NCI-H510A (cell line): ENCODE data around the gene NBPF14.
"Not testable (repeated sequence)": the region's sequence is repeated elsewhere in the genome, so short reads cannot be mapped to it uniquely, and the experiment has no call there.

ENCODE experiments used
- DNase-seq: peaks from one replicate; lab custom pipeline; 2025; lab: John Stamatoyannopoulos, UW

NBPF14 gene, protein sequence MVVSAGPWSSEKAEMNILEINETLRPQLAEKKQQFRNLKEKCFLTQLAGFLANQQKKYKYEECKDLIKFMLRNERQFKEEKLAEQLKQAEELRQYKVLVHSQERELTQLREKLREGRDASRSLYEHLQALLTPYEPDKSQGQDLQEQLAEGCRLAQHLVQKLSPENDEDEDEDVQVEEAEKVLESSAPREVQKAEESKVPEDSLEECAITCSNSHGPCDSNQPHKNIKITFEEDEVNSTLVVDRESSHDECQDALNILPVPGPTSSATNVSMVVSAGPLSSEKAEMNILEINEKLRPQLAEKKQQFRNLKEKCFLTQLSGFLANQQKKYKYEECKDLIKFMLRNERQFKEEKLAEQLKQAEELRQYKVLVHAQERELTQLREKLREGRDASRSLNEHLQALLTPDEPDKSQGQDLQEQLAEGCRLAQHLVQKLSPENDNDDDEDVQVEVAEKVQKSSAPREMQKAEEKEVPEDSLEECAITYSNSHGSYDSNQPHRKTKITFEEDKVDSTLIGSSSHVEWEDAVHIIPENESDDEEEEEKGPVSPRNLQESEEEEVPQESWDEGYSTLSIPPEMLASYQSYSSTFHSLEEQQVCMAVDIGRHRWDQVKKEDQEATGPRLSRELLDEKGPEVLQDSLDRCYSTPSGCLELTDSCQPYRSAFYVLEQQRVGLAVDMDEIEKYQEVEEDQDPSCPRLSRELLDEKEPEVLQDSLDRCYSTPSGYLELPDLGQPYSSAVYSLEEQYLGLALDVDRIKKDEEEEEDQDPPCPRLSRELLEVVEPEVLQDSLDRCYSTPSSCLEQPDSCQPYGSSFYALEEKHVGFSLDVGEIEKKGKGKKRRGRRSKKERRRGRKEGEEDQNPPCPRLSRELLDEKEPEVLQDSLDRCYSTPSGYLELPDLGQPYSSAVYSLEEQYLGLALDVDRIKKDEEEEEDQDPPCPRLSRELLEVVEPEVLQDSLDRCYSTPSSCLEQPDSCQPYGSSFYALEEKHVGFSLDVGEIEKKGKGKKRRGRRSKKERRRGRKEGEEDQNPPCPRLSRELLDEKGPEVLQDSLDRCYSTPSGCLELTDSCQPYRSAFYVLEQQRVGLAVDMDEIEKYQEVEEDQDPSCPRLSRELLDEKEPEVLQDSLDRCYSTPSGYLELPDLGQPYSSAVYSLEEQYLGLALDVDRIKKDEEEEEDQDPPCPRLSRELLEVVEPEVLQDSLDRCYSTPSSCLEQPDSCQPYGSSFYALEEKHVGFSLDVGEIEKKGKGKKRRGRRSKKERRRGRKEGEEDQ (N-terminal part only)

DNA sequence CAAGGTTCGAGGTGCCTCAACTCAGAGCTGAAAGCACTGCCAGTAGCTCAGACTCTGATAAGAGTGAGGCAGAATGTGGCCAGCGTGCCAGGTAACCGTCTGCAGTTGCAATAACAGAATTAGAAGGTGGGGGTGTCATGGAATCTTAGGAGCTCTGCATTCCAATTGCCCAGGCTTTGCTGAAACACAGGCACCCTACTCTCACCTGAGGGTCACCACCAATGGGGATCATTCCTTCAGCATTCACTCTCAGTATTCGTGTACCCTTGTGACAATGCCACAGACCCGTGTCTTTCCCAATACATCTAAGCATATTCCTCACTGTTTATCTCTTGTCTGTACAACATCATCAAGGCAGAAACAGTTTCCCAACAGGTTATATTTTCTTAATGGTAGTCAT, at the start of gene NBPF14:
Gene NBPF14, minus strand, starts transcription at position 101 of the 400 bp plus-strand sequence. CDS start 294 bp downstream, outside the sequence.
- DNase-seq: not testable (repeated sequence)

DNA sequence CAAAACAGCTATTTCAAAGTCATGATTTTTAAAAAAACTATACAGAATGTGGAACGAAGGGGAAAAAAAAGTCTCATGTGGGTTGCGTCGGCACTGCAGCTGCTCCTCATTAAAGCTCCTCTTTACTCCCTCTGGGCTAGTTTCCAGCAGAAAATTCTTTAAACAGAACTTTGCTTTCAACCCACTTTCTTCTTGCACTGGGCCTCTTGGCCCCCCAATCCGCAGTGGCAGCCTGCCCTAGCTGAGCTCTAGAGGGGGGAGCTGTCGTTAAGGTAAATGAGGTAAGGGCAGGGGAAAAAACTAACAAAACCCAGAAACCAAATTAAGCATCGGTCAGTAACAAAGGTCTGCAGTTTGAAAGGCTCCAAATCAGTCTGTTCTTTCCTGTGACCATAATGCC, 29.6 kb upstream of the NBPF14 start:
- not testable (repeated sequence) for DNase-seq

DNA sequence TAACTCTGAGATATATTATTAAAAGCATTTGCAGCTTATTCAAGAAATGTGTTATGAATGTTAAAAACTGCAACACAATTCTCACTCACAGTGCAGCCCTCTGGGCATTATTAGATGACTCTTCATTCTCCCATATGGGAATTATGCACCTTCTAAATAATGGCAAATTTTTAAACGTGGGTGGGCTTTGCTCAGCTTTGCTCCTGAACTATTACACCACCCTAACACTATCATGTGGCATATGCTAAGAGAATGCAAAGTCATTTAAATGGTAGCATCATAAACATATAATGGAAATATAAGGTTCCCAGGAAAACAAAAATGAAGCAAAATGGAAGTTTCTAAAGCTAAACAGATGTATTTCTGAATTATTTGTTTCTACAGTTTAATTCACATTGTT, 22.4 kb upstream of the NBPF14 start:
- DNase-seq: not testable (repeated sequence)

DNA sequence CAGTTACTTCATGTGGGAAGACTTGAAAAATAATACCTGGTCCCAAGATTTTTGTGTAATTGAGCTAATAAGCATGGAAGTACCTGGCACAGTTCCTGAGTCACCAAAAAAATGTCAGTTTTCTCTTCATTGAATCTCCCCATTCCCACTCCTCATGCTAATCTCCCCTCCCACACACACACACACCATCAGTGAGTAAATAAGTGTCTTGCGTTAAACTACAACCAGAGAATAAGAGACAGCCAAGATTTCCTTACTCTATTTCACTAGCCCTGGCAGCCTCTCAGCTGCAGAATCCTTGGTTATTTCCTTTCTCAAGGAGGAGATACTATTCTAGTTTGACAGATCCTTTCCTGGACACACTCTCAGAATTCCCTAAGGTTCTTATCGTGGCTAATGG, 9.5 kb upstream of the NBPF14 start:
- DNase-seq: not testable (repeated sequence)

DNA sequence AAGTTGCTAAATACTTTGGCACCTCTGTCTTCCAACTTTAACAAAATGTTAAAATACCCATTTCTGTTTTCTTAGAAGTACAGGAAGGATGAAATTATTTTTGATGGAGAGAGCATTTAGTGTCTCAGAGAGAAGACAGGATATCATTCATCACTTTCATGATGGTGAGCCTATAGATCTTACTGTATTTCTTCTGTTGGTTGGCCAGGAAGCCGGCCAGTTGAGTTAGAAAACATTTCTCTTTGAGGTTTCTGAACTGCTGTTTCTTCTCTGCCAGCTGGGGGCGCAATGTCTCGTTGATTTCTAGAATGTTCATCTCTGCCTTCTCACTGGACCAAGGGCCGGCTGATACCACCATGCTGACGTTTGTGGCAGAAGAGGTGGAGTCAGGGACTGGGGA, 451 bp downstream of the NBPF14 start:
- not testable (repeated sequence) for DNase-seq

DNA sequence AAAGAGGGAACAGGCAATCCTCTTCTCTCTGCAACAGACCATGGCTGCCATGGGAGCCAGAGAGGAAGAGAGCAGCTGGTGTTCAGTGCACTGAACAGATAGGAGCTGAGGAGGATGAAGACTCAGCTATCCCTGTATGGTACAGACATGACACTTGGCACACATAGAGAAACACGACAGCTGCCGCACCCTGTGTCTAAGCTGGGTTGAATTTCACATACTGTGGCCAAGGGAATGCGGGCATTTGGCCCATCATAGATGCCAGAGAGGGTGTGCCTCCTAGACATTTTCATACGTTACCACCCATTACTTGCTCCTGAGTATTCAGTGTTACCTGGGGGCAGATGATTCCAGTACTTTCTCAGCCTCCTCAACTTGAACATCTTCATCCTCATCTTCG, 4.7 kb downstream of the NBPF14 start:
- DNase-seq: not testable (repeated sequence)

DNA sequence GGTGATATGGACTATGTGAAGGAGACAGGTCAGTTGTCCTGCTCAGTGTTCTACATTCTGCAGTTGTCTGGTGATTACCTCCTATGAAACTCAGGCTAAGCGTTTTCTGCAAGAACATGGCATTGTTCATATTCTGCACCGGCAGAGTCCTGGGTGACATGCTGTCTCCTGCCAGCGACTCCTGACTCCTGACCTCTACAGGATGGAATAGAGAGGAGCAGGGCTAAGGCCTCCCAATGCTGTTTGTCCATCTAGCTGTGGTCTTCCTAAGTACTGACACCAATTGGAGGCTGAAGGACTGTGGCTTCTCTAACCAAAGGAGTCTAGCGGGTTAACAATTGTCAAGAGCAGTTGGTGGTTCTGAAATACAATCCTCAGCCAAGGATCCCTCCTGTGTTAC, 63.7 kb downstream of the NBPF14 start:
- not testable (repeated sequence) for DNase-seq

DNA sequence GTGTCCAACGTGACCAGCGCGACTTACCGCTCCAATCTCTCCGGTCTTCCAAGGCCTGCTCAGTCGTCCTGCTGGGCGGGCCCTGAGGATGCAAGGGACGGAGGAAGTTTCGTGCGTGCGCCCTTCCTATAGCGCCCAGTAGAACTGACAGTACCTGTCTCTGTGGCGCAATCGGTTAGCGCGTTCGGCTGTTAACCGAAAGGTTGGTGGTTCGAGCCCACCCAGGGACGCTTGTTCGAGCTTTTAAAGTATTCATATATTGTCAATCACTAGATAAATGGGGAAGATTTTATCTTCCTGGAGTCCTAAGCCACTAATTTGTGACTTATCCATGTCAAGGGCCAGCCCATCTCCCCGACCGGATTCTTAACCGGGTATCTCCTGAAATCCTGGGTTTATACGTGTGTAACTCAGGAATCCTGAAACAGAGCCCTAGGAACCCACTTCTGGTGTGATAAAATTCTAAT, 66.7 kb downstream of the NBPF14 start:
- not testable (repeated sequence) for DNase-seq

DNA sequence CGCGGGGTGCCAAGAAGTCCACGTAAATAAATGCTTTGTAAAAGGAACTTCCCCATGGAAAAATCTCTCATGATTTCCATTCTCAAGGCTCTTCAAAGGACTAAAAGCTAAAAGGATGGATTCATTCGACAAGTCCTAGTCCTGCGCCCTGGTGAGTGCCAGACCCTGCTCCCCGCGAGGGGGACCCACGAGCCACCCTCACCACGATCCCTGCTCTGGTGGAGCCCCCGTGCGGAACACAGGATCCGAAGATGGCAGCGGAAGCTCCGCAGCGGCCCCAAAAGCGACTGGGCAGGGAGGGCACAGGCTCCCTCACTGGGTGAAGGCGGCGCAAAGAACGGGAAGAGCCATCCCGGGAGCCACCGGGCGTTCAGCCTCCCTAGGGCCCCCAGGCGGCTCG, 67.2 kb downstream of the NBPF14 start:
- not testable (repeated sequence) for DNase-seq

DNA sequence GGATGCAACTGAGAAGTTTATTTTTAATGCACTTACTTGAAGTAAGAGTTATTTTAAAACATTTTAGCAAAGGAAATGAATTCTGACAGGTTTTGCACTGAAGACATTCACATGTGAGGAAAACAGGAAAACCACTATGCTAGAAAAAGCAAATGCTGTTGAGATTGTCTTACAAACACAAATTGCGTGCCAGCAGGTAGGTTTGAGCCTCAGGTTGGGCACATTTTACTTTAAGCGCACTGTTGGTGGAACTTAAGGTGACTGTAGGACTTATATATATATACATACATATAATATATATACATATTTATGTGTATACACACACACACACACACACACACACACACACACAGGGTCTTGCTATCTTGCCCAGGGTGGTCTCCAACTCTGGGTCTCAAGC, 69.2 kb downstream of the NBPF14 start:
- not testable (repeated sequence) for DNase-seq

DNA sequence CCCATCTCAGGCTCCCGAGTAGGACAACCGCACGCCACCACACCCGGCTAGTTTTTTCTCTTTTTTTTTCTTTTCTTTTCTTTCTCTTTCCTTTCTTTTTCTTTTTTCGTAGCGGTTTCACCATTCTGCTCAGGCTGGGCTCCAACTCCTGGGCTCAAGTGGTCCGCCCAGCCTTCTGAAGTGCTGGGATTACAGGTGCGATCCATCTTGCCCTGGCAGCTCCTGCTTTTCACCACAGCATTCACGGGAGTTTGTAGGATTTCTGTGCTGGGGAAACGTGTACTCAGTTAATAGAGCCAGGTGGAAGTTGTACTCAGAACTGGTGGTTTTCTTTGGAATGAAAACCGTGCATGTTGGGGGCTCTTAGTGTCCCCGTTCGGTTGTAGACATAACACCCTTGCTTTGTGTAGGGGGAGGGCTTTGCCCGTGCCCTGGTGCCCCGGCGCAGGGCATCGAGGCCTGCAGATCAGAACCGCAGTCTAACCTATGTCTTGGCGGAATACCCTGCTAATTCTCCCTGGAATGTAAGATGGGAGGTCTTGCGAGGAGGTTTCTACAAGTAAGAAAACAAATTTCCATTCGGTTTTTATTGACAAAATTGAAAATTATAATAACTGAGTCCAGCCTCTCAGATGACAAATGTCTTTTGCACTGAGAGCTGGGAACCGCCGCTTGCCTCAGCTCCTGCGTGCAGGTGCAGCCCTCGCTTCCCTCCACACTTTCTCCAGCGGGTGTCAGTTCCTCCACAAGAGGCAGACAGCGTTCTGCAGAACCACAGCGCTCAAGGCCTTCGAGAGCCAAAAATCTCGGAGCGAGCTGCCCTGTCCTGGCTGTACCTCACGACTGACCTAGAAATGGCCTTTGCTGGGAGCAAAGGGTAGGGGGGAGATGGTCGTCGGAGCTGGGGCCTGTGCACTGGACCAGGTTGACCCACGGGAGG, 72.3 kb downstream of the NBPF14 start:
- DNase-seq: not testable (repeated sequence)

DNA sequence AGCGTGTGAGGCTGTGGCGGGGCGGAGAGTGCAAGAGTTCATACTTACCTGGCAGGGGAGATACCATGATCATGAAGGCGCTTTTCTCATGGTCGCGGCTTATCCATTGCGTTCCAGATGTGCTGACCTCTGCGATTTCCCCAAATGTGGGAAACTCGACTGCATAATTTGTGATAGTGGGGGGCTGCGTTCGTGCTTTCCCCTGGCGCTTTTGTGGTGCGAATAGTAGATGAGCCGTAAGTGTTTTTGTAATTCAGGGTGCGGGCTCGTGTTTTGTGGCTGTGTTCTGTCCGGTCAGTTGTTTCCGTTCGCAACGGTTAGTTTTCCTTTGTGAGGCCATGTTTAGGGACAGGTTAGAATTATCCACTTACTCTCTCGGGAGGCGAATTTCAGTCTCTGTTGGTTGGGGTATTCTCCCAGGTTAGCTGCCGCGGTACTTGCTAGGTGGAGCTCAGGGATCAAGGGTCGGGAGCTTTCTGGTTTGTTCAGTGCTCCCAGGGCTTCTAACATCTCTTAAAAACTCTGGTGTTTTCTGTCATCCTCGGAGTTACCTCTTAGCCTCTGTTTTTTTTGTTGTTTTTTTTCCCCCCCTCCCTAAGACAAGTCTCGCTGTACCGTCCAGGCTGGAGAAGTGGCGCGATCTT, 73.1 kb downstream of the NBPF14 start:
- peak; percentile 91 for DNase-seq

DNA sequence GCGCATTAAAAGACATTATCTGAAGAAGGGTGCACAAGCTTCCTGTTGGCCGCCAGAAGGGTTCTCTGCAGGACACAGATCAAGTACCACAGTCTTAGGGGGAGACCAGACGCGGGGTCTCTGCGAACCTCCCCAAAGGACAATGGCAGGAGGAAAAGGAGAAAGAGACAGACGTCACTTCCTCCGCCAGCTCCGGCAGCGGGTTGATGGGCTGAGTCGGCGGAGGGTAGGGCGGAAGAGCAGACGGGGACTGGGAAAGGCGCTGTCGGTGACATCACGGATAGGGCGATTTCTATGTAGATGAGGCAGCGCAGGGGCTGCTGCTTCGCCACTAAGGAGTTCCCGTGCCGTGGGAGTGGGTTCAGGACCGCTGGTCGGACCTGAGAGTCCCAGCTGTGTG, 73.7 kb downstream of the NBPF14 start:
- peak; percentile 80 for DNase-seq

DNA sequence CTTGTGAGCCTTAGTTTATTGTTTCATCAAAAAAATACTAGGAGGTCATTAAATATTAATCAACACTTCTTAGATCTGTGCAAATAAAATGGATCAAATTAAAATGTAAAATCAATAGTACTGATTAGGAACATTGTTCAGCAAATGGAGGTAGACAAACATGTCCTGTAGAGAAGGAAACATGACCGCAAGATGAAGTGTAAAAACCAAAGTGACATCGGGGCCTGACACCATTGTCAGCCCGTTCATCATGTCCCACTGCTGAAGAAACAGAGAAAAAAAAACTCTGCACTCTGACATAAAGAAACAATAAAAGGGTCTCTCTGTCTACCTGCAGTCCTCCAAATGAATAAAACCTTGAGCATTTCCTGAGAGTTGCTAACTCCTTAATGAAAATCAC, 81.5 kb downstream of the NBPF14 start:
- DNase-seq: not testable (repeated sequence)

DNA sequence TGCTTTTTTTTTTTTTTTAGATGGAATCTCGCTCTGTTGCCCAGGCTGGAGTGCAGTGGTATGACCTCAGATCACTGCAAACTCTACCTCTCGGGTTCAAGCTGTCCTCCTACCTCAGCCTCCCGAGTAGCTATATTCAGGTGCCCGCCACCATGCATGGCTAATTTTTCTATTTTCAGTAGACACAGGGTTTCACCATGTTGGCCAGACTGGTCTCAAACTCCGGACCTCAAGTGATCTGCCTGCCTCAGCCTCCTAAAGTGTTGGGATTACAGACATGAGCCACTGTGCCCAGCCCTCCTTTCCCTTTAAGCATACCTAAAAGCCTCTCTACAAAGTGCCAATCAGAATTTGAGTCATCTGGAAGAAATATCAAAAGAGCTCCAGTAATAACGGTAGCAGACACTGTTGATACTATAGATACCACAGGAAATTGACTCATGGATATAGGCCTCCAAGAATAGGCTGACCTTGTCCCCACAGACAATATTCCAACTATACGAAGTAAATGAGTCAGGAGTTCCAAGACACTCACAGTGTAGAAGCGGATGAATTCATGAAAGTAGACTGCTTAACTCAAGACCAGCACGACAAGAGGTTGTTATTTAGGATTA, 83.1 kb downstream of the NBPF14 start:
- not testable (repeated sequence) for DNase-seq

DNA sequence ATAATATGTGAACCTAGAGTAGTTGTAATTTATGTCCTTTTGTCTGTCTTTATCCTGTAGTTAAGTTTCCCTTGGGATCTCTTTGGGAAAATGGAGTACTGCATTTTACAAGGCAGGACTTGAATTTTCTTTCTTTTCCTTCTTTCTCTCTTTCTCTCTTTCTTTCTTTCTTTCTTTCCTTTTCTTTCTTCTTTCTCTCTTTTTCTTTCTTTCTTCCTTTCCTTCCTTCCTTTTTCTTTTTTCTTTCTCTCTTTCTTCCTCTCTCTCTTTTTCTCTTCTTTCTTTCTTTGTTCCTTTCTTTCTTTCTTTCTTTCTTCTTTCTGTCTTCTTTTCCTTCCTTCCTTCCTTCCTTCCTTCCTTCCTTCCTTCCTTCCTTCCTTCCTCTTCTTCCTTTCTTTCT, 101.9 kb downstream of the NBPF14 start:
- DNase-seq: not testable (repeated sequence)

DNA sequence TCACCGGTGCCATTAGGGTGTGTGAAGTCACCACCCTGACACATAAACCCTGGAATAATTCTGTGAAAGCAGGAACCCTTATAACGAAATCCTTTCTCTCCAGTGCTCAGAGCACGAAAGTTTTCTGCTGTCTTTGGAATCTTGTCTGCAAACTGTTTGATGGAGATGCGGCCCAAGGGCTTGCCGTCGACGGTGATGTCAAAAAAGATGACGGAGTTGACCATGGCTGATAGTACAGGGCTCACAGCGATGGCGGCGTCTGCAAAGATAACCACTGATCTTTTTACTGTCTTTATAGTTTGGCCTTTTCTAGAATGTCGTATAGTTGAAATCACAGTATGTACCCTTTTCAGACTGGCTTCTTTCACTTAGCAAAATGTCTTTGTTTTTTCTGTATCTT, 112.8 kb downstream of the NBPF14 start, which contains the start of gene PPIAL4G:
Gene PPIAL4G, minus strand, starts transcription at position 274 of the 400 bp plus-strand sequence. Its CDS starts 50 bp downstream, at position 224.
- not testable (repeated sequence) for DNase-seq
